H9 (cell line): ENCODE data around the gene DENND1A. TPM values are rescaled to one million over a fixed set of nuclear protein-coding genes. Genes with fewer than 3 reads are reported as not detected.

ENCODE experiments used
- DNase-seq: peaks from one replicate; pipeline ENCODE4 v3.0.0-alpha.2; 2017
- H2AFZ ChIP-seq: one replicate; pipeline ENCODE4 v1.6.1; 2013; ENCODE audit warnings: mild to moderate bottlenecking, low read length, control low read depth, moderate library complexity
- H2AK5ac ChIP-seq: 2 replicates; pipeline ENCODE4 v1.6.1; 2013; ENCODE audit warnings: low read length, control low read depth, mixed read lengths; ENCODE audit not compliant: insufficient read length
- H2BK120ac ChIP-seq: one replicate; pipeline ENCODE4 v1.6.1; 2013; ENCODE audit warnings: low read depth, mild to moderate bottlenecking, low read length, control low read depth, inconsistent platforms; ENCODE audit not compliant: poor library complexity, severe bottlenecking
- H2BK12ac ChIP-seq: 2 replicates; pipeline ENCODE4 v1.6.1; 2013; ENCODE audit warnings: low read length, control low read depth, mixed read lengths, low read depth; ENCODE audit not compliant: insufficient read length
- H2BK15ac ChIP-seq: 2 replicates; pipeline ENCODE4 v1.6.1; 2013; ENCODE audit warnings: low read depth, low read length, control low read depth
- H2BK20ac ChIP-seq: one replicate; pipeline ENCODE4 v1.6.1; 2013; ENCODE audit warnings: low read depth, mild to moderate bottlenecking, low read length, control low read depth, inconsistent platforms; ENCODE audit not compliant: poor library complexity, severe bottlenecking
- H2BK5ac ChIP-seq: 2 replicates; pipeline ENCODE4 v1.6.1; 2013; ENCODE audit warnings: low read length, control low read depth, mixed read lengths; ENCODE audit not compliant: insufficient read length
- H3K14ac ChIP-seq: 2 replicates; pipeline ENCODE4 v1.6.1; 2013; ENCODE audit warnings: low read length, control low read depth; ENCODE audit not compliant: insufficient read depth
- H3K18ac ChIP-seq: 2 replicates; pipeline ENCODE4 v1.6.1; 2013; ENCODE audit warnings: low read depth, mild to moderate bottlenecking, mixed read lengths, low read length, control low read depth; ENCODE audit not compliant: insufficient read length
- H3K23ac ChIP-seq: 2 replicates; pipeline ENCODE4 v1.6.1; 2013; ENCODE audit warnings: low read length, control low read depth, mixed read lengths, low read depth; ENCODE audit not compliant: insufficient read length
- H3K23me2 ChIP-seq: 2 replicates; pipeline ENCODE4 v1.6.1; 2013; ENCODE audit warnings: low read depth, mild to moderate bottlenecking, mixed read lengths, low read length, control low read depth; ENCODE audit not compliant: insufficient read length, poor library complexity, severe bottlenecking
- H3K27ac ChIP-seq: 2 replicates; pipeline ENCODE4 v1.5.1; 2013; ENCODE audit warnings: low read length, control low read depth, mixed read lengths, low read depth; ENCODE audit not compliant: insufficient read length
- H3K27me3 ChIP-seq: 2 replicates; pipeline ENCODE4 v1.6.1; 2013; ENCODE audit warnings: low read length, control low read depth, inconsistent platforms; ENCODE audit not compliant: insufficient read depth
- H3K4ac ChIP-seq: 2 replicates; pipeline ENCODE4 v1.6.1; 2013; ENCODE audit warnings: low read depth, mild to moderate bottlenecking, control low read depth, inconsistent platforms, low read length, moderate library complexity
- H3K4me1 ChIP-seq: 2 replicates; pipeline ENCODE4 v1.6.1; 2013; ENCODE audit warnings: low read length, control low read depth, inconsistent platforms; ENCODE audit not compliant: insufficient read depth
- H3K4me2 ChIP-seq: 2 replicates; pipeline ENCODE4 v1.6.1; 2013; ENCODE audit warnings: low read length, control low read depth, mixed read lengths; ENCODE audit not compliant: insufficient read length, insufficient read depth
- H3K56ac ChIP-seq: 2 replicates; pipeline ENCODE4 v1.6.1; 2013; ENCODE audit warnings: low read depth, mild to moderate bottlenecking, mixed read lengths, low read length, control low read depth; ENCODE audit not compliant: insufficient read length
- H3K79me1 ChIP-seq: 2 replicates; pipeline ENCODE4 v1.6.1; 2013; ENCODE audit warnings: low read depth, mild to moderate bottlenecking, moderate library complexity, low read length, control low read depth, inconsistent platforms; ENCODE audit not compliant: insufficient read depth, poor library complexity, severe bottlenecking
- H3K79me2 ChIP-seq: 2 replicates; pipeline ENCODE4 v1.6.1; 2013; ENCODE audit warnings: low read length, control low read depth, inconsistent platforms; ENCODE audit not compliant: insufficient read depth
- H3K9ac ChIP-seq: 2 replicates; pipeline ENCODE4 v1.6.1; 2013; ENCODE audit warnings: low read length, control low read depth, mixed read lengths; ENCODE audit not compliant: insufficient read length; ENCODE audit errors: extremely low read depth
- H3K9me3 ChIP-seq: one replicate; pipeline ENCODE4 v1.6.1; 2013; ENCODE audit warnings: low read depth, low read length, inconsistent platforms; ENCODE audit not compliant: control insufficient read depth
- H3T11ph ChIP-seq: one replicate; pipeline ENCODE4 v1.6.1; 2013; ENCODE audit warnings: mild to moderate bottlenecking, low read length, control low read depth, inconsistent platforms
- H4K20me1 ChIP-seq: one replicate; pipeline ENCODE4 v1.6.1; 2013; ENCODE audit not compliant: control insufficient read depth, insufficient read length, insufficient read depth
- H4K5ac ChIP-seq: 2 replicates; pipeline ENCODE4 v1.6.1; 2013; ENCODE audit warnings: low read depth, mild to moderate bottlenecking, mixed read lengths, low read length, control low read depth; ENCODE audit not compliant: insufficient read length
- H4K8ac ChIP-seq: replicated peaks from 2 replicates; pipeline ENCODE4 v1.6.1; 2013; ENCODE audit warnings: low read length, control low read depth, mixed read lengths, low read depth; ENCODE audit not compliant: insufficient read length
- H4K91ac ChIP-seq: 2 replicates; pipeline ENCODE4 v1.6.1; 2013; ENCODE audit warnings: low read depth, mild to moderate bottlenecking, moderate library complexity, mixed read lengths, low read length, control low read depth; ENCODE audit not compliant: insufficient read length
- H3K27ac Mint-ChIP-seq, 3 experiments: 2 replicates in 2 of 3; 3 replicates in 1 of 3; pipeline ENCODE4 v1.8.0; 2020 to 2021; ENCODE audit warnings: mixed read lengths in 3 of 3, mild to moderate bottlenecking in 1 of 3, moderate library complexity in 1 of 3
- H3K27me3 Mint-ChIP-seq: 2 replicates; pipeline ENCODE4 v1.8.0; 2021; ENCODE audit warnings: low read depth, mild to moderate bottlenecking, moderate library complexity, mixed read lengths
- H3K36me3 Mint-ChIP-seq, 3 experiments: 2 replicates in 2 of 3; 3 replicates in 1 of 3; pipeline ENCODE4 v1.8.0; 2020 to 2021; ENCODE audit warnings: low read depth in 3 of 3, mixed read lengths in 3 of 3; ENCODE audit not compliant: insufficient read depth in 1 of 3
- H3K4me1 Mint-ChIP-seq, 2 experiments: 2 replicates each; pipeline ENCODE4 v1.8.0; 2020; ENCODE audit warnings: mixed read lengths in 2 of 2
- H3K4me3 Mint-ChIP-seq, 2 experiments: 2 replicates in 1 of 2; 3 replicates in 1 of 2; pipeline ENCODE4 v1.8.0; 2020 to 2021; ENCODE audit warnings: mild to moderate bottlenecking in 2 of 2, mixed read lengths in 2 of 2, moderate library complexity in 1 of 2
- H3K9me3 Mint-ChIP-seq, 2 experiments: 2 replicates in 1 of 2; 3 replicates in 1 of 2; pipeline ENCODE4 v1.8.0; 2020; ENCODE audit warnings: mild to moderate bottlenecking in 2 of 2, mixed read lengths in 2 of 2, moderate library complexity in 1 of 2
- WGBS: extraction: QIAGEN DNeasy Blood & Tissue Kit; methylation state at CpG from one replicate; pipeline ENCODE4 v1.1.7; 2013; ENCODE audit warnings: missing lambda C conversion rate, low lambda C conversion rate, mixed read lengths; ENCODE audit not compliant: insufficient read length; ENCODE audit errors: extremely low coverage; 5-methylcytosine and 5-hydroxymethylcytosine counted together
- total RNA-seq: library from RNA; stranded (reverse); gene quantifications from 2 replicates; pipeline ENCODE4 v1.2.1, GENCODE V29; 2021
- TF ChIP-seq, protein P1 (sequence below): fragments of 200-600 bp; sonication (generic); conservative IDR thresholded peaks from 3 replicates; pipeline ENCODE4 v1.8.0; 2021; ENCODE audit warnings: antibody characterized with exemption, mild to moderate bottlenecking

The DENND1A gene
- total RNA-seq, 1 experiment from 2014 or later = 20.4 TPM

GRCh38 chr9:123424131-123424530 is 505.8 kb downstream of the DENND1A start:
- Histone ChIP-seq H3K9me3 (no peaks in the 10 kb centered on the region), H4K8ac (no peak overlapping the region), H3K27ac (no peak overlapping the region), H2AFZ (no peak overlapping the region), H3K4me2 (no peak overlapping the region), H4K5ac (no peak overlapping the region), H4K91ac (no peak overlapping the region), H2BK20ac (no peak overlapping the region), H2BK120ac (no peak overlapping the region), H3T11ph (no peak overlapping the region), H3K56ac (no peak overlapping the region), H4K20me1 (no peaks in the 10 kb centered on the region), H3K4ac (no peak overlapping the region), H2AK5ac (no peak overlapping the region), H3K23ac (no peak overlapping the region), H3K79me1 (no peaks in the 10 kb centered on the region), H3K18ac (no peak overlapping the region), H2BK15ac (no peak overlapping the region), H3K14ac (no peak overlapping the region), H2BK5ac (no peak overlapping the region), H3K23me2 (no peaks in the 10 kb centered on the region), H3K27me3 (no peaks in the 10 kb centered on the region), H2BK12ac (no peak overlapping the region), H3K79me2 (no peaks in the 10 kb centered on the region), H3K9ac (no peak overlapping the region), H3K4me1 (peaks cover 2% of the 10 kb centered on the region; the same call in 1 of the 2 replicates)
- Mint-ChIP-seq H3K4me3 (no peak overlapping the region), H3K4me1 (peaks cover 35 to 51% of the 10 kb centered on the region in 2 experiments), H3K27ac (no peak overlapping the region), H3K36me3 (peaks cover 0 to 6% (median 0%) of the 10 kb centered on the region in 3 experiments; a peak in 4 of 7 replicates), H3K27me3 (no peaks in the 10 kb centered on the region; the same call in 1 of the 2 replicates), H3K9me3 (no peaks in the 10 kb centered on the region; a peak in 1 of 5 replicates)
- no peak for DNase-seq
- TF ChIP-seq, protein P1, sequence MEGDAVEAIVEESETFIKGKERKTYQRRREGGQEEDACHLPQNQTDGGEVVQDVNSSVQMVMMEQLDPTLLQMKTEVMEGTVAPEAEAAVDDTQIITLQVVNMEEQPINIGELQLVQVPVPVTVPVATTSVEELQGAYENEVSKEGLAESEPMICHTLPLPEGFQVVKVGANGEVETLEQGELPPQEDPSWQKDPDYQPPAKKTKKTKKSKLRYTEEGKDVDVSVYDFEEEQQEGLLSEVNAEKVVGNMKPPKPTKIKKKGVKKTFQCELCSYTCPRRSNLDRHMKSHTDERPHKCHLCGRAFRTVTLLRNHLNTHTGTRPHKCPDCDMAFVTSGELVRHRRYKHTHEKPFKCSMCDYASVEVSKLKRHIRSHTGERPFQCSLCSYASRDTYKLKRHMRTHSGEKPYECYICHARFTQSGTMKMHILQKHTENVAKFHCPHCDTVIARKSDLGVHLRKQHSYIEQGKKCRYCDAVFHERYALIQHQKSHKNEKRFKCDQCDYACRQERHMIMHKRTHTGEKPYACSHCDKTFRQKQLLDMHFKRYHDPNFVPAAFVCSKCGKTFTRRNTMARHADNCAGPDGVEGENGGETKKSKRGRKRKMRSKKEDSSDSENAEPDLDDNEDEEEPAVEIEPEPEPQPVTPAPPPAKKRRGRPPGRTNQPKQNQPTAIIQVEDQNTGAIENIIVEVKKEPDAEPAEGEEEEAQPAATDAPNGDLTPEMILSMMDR = no peak
- no CpG with 5 or more reads among the region's 5 CpGs for WGBS
